Neural cell (in vitro differentiated cells): Measurements from ENCODE around the gene BPI.

Experiments used
- CTCF ChIP-seq: fragments of 450-650 bp; IDR thresholded peaks from 2 replicates; pipeline ENCODE4 v1.5.1; 2014; ENCODE audit warnings: antibody characterized with exemption, mild to moderate bottlenecking, moderate library complexity; ENCODE audit not compliant: poor library complexity, severe bottlenecking
- EP300 ChIP-seq: fragments of 450-650 bp; conservative IDR thresholded peaks from 2 replicates; pipeline ENCODE4 v1.6.1; 2014; ENCODE audit warnings: antibody characterized with exemption, mild to moderate bottlenecking, moderate library complexity; ENCODE audit not compliant: poor library complexity, severe bottlenecking
- EZH2 ChIP-seq: fragments of 200-600, 300-800 bp; shearing (Covaris generic), sonication (generic); IDR thresholded peaks from 2 replicates; pipeline ENCODE4 v1.6.1; 2014; ENCODE audit warnings: antibody characterized with exemption, low read length, borderline replicate concordance, mild to moderate bottlenecking; ENCODE audit not compliant: insufficient read depth, poor library complexity, severe bottlenecking
- POLR2AphosphoS5 ChIP-seq: IDR thresholded peaks from 2 replicates; pipeline ENCODE4 v1.6.1; 2012
- RAD21 ChIP-seq: fragments of 450-650 bp; conservative IDR thresholded peaks from 2 replicates; pipeline ENCODE4 v1.6.1; 2014; ENCODE audit warnings: antibody characterized with exemption, mild to moderate bottlenecking, moderate library complexity
- TAF1 ChIP-seq: IDR thresholded peaks from 2 replicates; pipeline ENCODE4 v1.6.1; 2012; ENCODE audit warnings: low read depth

DNA sequence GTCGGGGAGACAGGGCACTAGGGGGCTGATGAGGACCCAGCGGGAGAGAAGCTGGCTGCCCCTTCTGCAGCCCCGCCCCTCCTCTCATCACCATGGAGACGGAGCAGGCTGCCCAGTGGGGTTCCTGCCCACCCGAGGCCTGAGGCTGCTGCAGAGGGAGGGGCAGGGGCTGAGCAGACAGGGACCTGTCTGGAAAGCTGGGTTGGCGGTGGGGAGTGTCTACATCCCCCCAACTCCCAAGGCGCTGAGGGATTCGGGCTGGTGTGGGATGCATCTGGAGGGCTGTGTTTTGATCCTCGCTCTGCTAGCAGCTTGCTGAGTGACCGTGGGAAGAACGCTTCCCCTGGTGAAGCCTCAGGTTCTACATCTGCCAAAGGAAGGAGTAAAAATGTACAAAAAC is 1.2 kb upstream of the BPI start:
- TF ChIP-seq CTCF, result no peak
- TF ChIP-seq EP300, result no peak
- TF ChIP-seq RAD21, result no peak
- TF ChIP-seq TAF1, result no peak
- no peak for TF ChIP-seq EZH2
- TF ChIP-seq POLR2AphosphoS5, result no peak
